Endothelial cell (in vitro differentiated cells): ENCODE measurements around the gene ABLIM2. TPM values are rescaled to one million over a fixed set of nuclear protein-coding genes. Genes with fewer than 3 reads are reported as not detected.

Experiments used
- DNase-seq: peaks from one replicate; pipeline ENCODE4 v3.0.0; 2021; ENCODE audit warnings: low spot score
- H3K27ac Mint-ChIP-seq: one replicate; pipeline ENCODE4 v1.8.0; 2021; ENCODE audit warnings: mixed read lengths, inconsistent platforms; ENCODE audit not compliant: unreplicated experiment
- H3K27me3 Mint-ChIP-seq: one replicate; pipeline ENCODE4 v1.8.0; 2021; ENCODE audit warnings: mild to moderate bottlenecking, moderate library complexity, mixed read lengths, inconsistent platforms; ENCODE audit not compliant: unreplicated experiment
- H3K36me3 Mint-ChIP-seq: one replicate; pipeline ENCODE4 v1.8.0; 2021; ENCODE audit warnings: mild to moderate bottlenecking, low read depth, mixed read lengths, inconsistent platforms; ENCODE audit not compliant: unreplicated experiment
- H3K4me1 Mint-ChIP-seq: one replicate; pipeline ENCODE4 v1.8.0; 2021; ENCODE audit warnings: mild to moderate bottlenecking, mixed read lengths, inconsistent platforms; ENCODE audit not compliant: unreplicated experiment
- H3K4me3 Mint-ChIP-seq: one replicate; pipeline ENCODE4 v1.8.0; 2021; ENCODE audit warnings: mild to moderate bottlenecking, mixed read lengths, inconsistent platforms; ENCODE audit not compliant: unreplicated experiment
- H3K9me3 Mint-ChIP-seq: one replicate; pipeline ENCODE4 v1.8.0; 2021; ENCODE audit warnings: mixed read lengths, inconsistent platforms; ENCODE audit not compliant: unreplicated experiment
- CTCF ChIP-seq: fragments of 200-600 bp; sonication (generic); IDR thresholded peaks from one replicate; pipeline ENCODE4 v1.5.0; 2021; ENCODE audit warnings: antibody characterized with exemption; ENCODE audit not compliant: unreplicated experiment
- total RNA-seq: library from RNA; stranded (reverse); fragmentation: NEBNext Ultra II Directional; extraction: Animal tissue kit (Norgen Biotek cat#: 25700); gene quantifications from one replicate; pipeline ENCODE4 v1.2.1, GENCODE V29; 2021; ENCODE audit not compliant: unreplicated experiment

The ABLIM2 gene
- total RNA-seq, 1 donor from 2014 or later, result 0.74 TPM

- no peak for DNase-seq
Measured at GRCh38 chr4:8044244-8044643, 114.4 kb downstream of the ABLIM2 start.

DNA sequence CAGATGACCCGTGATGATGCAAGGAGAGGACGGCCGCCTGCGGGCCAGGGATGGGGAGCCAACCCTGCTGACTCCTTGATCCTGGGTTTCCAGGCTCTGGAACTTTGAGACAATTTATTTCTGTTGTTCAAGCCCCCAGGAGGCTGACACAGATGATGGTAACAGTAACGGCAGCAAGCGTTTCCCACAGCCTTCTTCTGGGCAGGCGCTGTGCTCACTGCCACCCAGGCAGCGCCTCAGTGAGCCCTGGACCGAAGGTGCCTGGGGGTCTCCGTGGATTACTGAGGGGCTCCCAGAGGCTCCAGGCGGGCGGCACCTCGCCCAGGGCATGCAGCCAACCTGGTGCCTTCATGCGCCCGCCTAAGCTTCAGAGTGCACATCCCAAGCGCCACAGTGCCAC lies 115.0 kb downstream of the ABLIM2 start:
- no peak overlapping the region for H3K27ac Mint-ChIP-seq
- no peaks in the 10 kb centered on the region for H3K9me3 Mint-ChIP-seq
- TF ChIP-seq CTCF, result no peak
- peaks cover 10% of the 10 kb centered on the region for H3K27me3 Mint-ChIP-seq
- H3K4me1 Mint-ChIP-seq, result no peaks in the 10 kb centered on the region
- no peak for DNase-seq
- no peaks in the 10 kb centered on the region for H3K36me3 Mint-ChIP-seq
- no peak overlapping the region for H3K4me3 Mint-ChIP-seq

More at GRCh38 chr4:8044244-8044643, 114.4 kb downstream of the ABLIM2 start:
- no peaks in the 10 kb centered on the region for H3K9me3 Mint-ChIP-seq
- no peaks in the 10 kb centered on the region for H3K4me1 Mint-ChIP-seq
- peaks cover 7% of the 10 kb centered on the region for H3K27me3 Mint-ChIP-seq
- no peak for TF ChIP-seq CTCF
- no peak overlapping the region for H3K27ac Mint-ChIP-seq
- H3K36me3 Mint-ChIP-seq, result no peaks in the 10 kb centered on the region
- no peak overlapping the region for H3K4me3 Mint-ChIP-seq

GRCh38 chr4:8041868-8042267 lies 116.7 kb downstream of the ABLIM2 start:
- no peak overlapping the region for H3K27ac Mint-ChIP-seq
- H3K9me3 Mint-ChIP-seq, result no peaks in the 10 kb centered on the region
- H3K4me1 Mint-ChIP-seq, result no peaks in the 10 kb centered on the region
- peaks cover 6% of the 10 kb centered on the region for H3K27me3 Mint-ChIP-seq
- TF ChIP-seq CTCF, result no peak
- H3K4me3 Mint-ChIP-seq, result no peak overlapping the region
- H3K36me3 Mint-ChIP-seq, result no peaks in the 10 kb centered on the region
- DNase-seq, result no peak

DNA sequence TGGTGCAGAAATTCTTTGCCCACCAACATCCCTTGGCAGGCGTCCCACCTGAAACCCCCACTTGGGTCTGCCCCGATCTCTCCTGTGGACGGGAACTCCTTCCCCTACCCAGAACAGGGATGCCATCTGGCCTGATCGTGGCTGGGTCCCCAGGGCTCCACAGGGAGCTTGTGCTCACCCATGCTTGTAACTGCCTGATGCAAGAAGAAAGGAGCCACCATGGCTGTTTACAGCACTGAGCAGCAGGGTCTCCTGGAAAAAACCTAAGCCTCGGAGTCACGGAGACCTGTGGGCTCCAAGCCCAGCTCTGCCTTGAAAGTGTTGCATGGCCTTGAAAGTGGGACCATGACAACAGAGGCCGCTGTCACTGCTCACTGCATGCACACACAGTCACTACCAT lies 117.4 kb downstream of the ABLIM2 start:
- Mint-ChIP-seq H3K4me3 (no peak overlapping the region), H3K4me1 (no peaks in the 10 kb centered on the region), H3K9me3 (no peaks in the 10 kb centered on the region)

DNA sequence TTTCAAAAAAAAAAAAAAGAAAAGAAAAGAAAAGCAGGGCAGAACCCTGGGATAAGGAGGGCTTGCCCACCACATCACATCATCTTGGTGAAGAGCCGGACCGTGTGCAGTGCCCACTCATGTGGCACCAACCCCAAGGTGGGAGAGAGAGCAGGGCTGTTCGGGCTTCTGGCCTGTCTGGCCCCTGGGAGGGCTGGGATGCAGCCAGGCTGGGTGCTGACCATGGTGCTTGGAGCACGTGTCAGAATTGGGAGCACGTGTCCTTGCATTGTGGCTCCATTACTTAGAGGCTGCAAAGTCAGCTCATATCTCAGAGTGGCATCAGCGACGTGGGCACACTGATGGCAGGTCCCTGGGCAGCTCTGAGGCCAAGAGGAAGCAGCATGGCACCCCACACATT lies 118.0 kb downstream of the ABLIM2 start:
- H3K4me3 Mint-ChIP-seq, result no peak overlapping the region
- H3K27me3 Mint-ChIP-seq, result peaks cover 6% of the 10 kb centered on the region
- H3K4me1 Mint-ChIP-seq, result no peaks in the 10 kb centered on the region
- TF ChIP-seq CTCF, result no peak
- DNase-seq, result no peak
- no peaks in the 10 kb centered on the region for H3K9me3 Mint-ChIP-seq
- H3K27ac Mint-ChIP-seq, result no peak overlapping the region
- no peaks in the 10 kb centered on the region for H3K36me3 Mint-ChIP-seq

More for the DNA sequence above, 117.4 kb downstream of the ABLIM2 start:
- Mint-ChIP-seq H3K27ac (no peak overlapping the region), H3K27me3 (peaks cover 6% of the 10 kb centered on the region), H3K36me3 (no peaks in the 10 kb centered on the region)
- no peak for DNase-seq
- TF ChIP-seq CTCF, result no peak
